GM04503 (cell line): ENCODE results near the gene CEMIP2.
A peak's percentile ranks its signal among the peaks of the same experiment; 100 is the strongest.
"Not testable (repeated sequence)": the region's sequence is repeated elsewhere in the genome, so short reads cannot be mapped to it uniquely, and the experiment has no call there.

Experiments used
- DNase-seq: peaks from one replicate; pipeline ENCODE4 v3.0.0-alpha.2; 2012; ENCODE audit warnings: low read depth

CEMIP2 gene

DNA sequence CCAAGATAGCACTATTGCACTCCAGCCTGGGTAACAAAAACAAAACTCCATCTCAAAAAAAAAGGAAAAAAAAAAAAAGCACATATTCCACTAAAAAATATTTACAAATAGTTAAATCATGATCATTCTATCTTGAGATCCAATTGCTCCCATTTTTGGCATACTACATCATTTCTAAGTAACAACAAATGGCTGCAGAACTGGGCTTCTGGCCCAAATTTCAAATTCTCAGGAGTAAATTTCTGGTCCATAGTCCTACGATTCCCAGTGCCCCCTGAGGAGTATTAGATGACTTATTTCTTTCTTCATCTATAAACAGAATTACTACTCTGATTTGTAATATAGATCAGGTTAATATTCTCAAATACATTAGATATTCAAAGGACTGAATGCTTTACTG lies 62.1 kb downstream of the CEMIP2 start:
- DNase-seq = no peak

DNA sequence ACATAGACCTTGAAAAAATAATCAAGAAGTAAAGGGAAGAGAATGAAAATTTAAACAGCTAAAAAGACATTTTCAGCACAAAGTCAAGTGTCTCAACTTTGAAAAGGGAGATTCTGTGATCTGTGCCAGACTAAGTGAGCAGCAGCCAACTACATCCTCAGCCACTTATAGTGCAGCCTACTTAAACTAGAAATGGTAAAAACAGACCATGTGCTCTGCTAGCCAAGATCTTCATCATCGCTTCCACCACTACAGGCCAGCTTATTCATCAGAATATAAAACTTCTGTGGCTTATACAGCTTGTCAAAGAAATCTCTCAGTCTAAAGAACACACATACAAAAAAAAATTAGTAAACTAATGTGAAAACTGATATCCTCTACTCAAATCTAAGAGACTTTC lies 63.5 kb downstream of the CEMIP2 start:
- DNase-seq = no peak

DNA sequence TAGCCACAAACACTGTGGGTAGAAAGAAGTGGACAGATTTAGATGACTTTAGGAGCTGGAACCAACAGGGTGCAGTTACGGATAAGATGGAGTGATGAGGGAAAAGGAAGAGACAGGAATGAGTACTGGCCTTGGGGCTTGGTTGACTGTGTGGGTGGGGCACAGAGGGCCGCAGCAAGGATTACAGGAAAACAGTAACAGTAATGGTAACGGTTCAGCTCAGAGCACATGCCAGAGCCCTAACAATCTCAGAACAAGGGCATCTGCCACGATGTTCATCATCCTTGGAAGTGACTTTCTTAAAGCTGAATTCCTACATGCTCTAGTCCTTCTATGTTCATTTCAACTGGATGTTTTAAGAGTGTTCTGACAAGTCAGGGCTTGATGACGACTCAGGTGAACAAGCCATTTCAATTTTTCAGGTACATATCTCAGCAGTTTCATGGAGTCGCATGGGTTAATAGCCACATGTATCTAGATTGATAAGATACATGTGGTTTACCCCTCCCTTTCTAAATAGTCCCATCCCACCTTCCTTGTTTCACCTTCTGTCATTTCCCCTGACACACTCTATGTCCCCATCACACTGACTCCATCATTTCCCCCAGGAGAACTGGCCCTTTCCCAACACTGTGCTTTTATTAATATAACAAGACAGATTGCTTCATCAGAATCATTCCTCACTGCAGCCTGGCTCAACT lies 65.0 kb downstream of the CEMIP2 start:
- DNase-seq = no peak

DNA sequence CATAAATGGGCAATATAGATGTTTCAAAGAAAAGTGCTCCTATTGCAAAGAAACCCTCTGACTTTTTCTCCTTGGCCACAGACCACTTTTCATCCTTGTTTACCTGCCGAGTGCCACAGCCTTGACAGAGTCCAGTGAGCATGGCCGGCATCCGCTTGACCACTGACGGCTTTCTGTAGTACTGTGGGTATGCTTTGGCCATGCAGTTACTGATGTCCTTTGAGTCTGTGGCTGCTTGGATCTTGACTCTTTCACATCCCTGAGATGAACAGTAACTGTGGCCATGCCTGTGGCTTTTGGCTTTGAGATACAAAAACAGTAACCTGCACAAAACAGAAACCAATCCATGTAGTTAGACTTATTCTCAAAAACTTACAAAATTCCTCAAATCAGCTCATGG lies 70.4 kb downstream of the CEMIP2 start:
- DNase-seq = no peak

GRCh38 chr9:71694332-71694731 lies 74.0 kb downstream of the CEMIP2 start:
- DNase-seq = no peak

DNA sequence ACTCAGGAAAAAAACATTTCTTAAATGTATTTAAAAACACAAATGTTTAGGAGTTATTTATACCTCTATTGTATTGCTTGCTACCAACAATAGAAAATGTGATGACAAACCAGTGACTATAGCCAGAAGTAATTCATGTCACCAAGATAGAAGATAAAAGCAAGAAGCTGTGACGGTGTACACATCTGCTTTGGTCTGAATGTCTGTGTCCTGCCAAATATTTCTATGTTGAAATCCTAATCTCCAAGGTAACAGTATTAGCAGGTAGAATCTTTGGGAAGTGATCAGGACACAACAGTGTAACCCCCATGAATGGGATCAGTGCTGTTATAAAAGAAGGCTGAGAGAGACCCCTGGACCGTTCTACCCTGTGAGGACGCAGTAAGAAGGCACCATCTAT lies 74.7 kb downstream of the CEMIP2 start:
- DNase-seq = no peak

DNA sequence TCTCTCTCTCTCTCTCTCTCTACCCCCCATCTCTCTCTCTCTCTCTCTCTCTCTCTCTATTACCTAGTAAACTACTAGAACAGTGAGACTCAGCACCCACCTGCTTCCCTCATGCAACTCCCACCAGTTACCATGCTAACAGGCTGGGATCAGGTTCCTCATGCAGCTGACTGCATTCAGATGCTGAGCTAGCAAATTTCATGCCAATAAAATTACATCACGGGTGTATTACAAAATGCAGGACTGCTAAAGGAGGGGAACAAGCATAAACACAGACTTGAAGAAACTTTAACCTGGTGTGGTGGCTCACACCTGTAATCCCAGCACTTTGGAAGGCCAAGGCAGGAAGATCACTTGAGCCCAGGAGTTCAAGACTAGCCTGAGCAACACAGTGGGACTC lies 76.0 kb downstream of the CEMIP2 start:
- no peak for DNase-seq

DNA sequence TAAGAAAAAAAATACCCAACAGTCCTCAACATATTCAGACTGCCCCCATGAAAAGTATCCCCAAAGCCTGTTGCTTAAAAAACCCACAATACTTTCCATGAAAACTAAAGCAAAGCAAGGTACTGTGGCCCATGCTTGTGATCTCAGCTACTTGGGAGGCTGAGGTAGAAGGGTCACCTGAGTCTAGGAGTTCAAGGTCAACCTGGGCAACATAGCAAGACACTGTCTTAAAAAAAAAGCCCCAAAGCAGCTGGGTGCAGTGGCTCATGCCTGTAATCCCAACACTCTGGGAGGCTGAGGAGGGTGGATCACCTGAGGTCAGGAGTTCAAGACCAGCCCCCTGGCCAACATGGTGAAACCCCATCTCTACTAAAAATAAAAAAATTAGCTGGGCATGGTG lies 76.7 kb downstream of the CEMIP2 start:
- DNase-seq = not testable (repeated sequence)

DNA sequence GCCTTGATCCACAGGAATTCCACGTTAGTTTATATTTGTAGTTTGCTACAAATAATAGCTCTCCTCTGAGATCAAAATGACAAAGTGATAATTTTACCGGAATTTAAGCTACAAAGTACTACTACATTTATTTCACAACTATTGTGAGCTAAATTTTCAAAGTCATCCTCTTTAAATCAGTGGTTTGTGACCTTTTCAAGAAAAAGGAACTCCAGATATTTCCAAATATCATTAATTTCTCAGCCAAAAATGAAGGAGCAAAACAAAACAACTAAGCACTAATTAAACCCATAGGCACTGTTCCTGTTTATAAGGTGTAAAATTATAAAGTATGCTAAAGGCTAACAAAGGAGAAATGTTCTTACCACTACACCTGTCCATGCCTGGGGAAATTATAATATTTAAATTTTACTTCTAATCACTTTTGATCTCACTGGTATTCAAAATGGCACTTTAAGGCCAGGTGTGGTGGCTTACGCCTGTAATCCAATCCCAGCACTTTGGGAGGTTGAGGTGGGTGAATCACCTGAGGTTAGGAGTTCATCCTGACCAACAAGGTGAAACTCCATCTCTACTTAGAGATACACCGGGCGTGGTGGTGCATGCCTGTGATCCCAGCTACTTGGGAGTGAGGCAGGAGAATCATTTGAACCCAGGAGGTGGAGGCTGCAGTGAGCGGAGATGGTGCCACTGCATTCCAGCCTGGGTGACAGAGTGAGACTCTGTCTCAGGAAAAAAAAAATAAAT lies 77.5 kb downstream of the CEMIP2 start:
- DNase-seq = no peak

DNA sequence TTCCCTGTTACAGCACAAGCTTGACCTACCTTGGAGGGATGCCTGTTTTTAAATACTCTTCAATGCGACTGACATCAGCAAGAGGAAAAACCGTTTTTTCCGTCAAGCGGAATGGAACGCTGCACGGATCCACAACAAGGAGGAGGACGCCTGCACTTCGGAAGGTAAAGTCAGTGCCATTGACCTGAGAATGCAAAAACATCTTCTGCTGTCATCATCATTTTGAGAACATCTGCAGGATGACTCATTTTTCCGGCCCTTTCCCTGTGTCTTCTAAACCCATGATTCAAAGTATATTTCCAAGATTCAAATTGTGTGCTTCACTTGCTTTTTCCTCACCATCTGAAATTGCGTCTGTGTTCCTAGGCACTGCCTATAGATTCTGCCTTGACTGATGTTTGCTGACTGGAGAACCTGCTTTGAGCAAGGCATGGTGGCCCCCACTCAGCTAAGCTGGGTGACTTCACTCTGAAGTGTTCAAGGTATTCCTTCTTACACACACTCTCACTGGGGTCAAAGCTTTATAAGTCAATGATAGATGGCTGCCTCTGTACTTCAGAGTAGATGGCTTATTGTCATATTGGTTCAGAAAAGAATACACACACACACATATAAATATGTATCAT lies 78.1 kb downstream of the CEMIP2 start:
- DNase-seq = no peak

GRCh38 chr9:71687676-71688075 lies 80.6 kb downstream of the CEMIP2 start:
- DNase-seq = no peak

DNA sequence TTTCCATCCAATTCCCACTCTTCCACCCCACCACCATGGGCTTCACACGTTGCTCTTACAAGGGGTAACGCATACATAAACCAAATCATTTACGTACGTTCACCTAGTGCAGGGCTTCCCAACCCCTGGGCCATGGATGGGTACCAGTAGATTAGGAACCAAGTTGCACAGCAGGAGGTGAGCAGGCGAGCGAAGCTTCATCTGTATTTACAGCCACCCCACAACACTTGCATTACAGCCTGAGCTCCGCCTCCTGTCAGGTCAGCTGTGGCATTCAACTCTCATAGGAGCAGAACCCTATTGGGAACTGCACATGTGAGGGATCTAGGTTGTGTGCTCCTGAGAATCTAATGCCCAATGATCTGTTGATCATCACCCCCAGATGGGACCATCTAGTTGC lies 82.3 kb downstream of the CEMIP2 start:
- no peak for DNase-seq

DNA sequence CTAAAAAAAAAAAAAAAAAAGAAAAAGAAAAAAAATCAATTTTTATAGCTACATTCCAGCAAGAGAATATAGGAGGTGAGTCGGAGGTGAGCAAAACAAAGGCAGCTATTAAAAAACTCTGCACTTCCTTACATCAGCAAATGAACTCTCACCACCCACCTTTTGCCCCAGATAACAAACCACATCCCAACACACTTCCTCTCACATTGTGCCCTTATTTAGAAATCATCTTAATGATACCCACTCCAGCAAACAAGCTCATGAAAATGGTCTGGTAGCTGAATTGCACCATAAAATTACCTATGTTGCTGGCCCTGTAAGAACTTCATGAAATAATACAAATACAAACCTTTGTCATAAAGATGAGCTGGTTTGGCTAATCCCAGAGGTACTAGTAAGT lies 82.9 kb downstream of the CEMIP2 start:
- no peak for DNase-seq

DNA sequence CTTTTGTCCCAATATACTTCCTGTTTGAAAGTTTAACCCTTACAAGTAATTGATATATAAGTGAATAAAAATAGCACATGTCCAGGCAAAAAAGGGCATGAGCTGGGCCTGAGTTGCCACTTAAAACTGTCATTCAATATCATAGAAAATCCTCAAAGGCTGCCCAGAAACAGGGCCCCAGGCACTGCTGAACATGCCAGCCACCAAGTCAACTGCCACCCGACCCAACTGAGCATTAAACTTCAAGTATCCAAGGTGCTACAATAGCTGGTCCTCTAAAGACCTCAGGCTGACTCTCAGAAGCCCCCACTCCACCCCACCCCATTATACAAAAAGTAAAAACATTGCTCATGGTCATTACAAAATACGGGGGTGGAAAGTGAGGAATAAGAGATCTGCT lies 83.7 kb downstream of the CEMIP2 start:
- DNase-seq = no peak

DNA sequence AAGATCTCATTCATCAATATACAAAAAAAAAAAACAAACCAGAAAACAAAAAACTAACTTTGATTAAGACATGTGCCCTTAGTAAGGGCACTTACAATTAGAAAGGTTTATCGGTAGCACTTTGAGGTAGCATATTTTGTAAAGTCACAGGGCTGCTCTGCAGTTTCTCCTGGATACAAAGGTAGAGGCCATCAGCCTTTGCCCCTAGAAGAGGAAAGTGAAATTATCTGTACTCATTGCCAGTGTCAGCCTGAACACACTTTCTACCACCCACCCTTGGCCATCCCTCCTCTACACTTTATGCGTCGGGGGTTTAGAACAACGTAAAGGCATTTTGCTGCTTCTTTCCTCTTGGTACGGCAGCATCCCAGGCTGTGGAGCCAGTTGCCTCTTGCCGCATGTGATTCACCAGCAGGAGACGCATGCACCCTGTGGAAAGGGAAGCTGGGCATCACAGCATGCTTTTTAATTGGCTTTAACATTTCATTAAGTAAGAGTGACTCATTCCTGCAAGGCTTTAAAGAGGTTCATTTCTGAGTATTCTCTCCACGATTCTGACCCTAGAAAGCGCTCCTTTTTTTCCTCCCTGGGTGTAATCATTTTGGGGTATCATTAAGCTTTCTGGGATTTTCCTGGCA lies 84.6 kb downstream of the CEMIP2 start:
- no peak for DNase-seq

DNA sequence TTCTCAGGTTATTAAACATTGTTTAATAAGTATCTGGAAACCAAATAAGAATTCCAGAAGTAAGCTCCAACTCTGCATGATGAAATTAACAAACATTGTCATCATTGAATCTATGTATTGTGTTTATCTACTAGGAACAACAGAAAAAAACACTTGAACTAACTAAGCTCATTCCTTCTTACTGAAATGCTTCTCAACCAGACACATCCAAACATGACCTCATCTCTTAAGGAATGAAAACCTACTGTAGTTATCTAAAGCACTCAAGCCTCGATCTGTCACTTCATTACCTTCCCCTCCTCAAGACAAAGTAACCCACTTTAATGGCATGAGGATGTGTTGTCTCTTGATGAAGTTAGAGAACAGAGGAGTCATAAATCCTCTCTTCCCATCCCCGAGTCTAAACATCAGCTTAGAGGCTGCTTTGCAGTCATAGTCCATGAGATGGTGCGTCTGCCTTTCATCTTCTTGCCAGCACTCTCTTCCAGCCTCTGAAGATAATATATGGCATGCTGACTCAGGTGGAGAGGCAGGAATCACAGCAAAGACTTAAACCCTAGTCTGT lies 86.5 kb downstream of the CEMIP2 start:
- DNase-seq = peak; percentile 62

GRCh38 chr9:71681104-71681707 lies 87.1 kb downstream of the CEMIP2 start:
- DNase-seq = no peak

- DNase-seq = no peak
Measured at GRCh38 chr9:71680189-71680980, 87.9 kb downstream of the CEMIP2 start.

- DNase-seq = no peak
Measured at GRCh38 chr9:71678999-71679398, 89.3 kb downstream of the CEMIP2 start.

DNA sequence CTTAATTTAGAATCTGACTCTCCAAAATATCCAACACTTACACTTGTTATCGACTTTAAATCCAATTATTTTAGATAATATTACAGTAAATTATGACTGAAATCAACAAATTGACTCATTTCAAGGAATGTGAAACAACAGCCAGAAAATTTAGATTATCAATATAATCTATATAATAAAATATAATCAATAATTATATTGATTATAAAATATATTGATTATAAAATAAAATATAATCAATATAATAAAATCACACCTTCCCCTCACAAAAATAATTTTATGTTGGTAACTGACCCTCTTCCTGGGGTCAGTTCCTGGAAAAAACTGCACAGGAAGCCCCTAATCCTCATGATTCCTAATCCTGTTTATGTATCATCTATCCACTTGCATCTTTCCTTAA lies 91.1 kb downstream of the CEMIP2 start:
- no peak for DNase-seq

GRCh38 chr9:71676460-71676859 lies 91.9 kb downstream of the CEMIP2 start:
- DNase-seq = no peak

GRCh38 chr9:71675857-71676165 lies 92.5 kb downstream of the CEMIP2 start:
- no peak for DNase-seq
